HG03469 (cell line): Measurements from ENCODE around the gene OOSP4A.
"Not testable (repeated sequence)": the region's sequence is repeated elsewhere in the genome, so short reads cannot be mapped to it uniquely, and the experiment has no call there.

Source experiments
- ATAC-seq: cut with Tn5 transposase; IDR thresholded peaks from one replicate; pipeline ENCODE4 v1.9.1; 2021; ENCODE audit warnings: mild to moderate bottlenecking, moderate library complexity, moderate number of reproducible peaks; ENCODE audit not compliant: unreplicated experiment

The OOSP4A gene

DNA sequence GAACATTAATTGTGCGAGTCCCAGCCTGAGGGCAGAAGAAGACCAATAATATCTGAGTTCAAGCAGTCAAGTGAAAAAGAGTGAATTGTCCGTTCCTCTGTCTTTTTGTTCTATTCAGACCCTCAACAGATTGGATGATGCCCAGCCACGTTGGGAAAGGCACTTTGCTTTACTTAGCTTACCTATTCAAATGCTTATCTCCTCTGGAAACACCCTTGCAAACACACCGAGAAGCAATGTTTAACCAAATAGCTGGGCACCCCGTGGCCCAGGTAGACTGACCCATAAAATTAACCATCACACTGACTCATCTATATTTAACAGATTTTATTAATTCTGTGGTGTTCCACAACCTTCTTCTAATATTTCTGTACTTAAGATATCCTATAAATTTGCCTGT lies 9.3 kb downstream of the OOSP4A start:
- ATAC-seq: no peak

DNA sequence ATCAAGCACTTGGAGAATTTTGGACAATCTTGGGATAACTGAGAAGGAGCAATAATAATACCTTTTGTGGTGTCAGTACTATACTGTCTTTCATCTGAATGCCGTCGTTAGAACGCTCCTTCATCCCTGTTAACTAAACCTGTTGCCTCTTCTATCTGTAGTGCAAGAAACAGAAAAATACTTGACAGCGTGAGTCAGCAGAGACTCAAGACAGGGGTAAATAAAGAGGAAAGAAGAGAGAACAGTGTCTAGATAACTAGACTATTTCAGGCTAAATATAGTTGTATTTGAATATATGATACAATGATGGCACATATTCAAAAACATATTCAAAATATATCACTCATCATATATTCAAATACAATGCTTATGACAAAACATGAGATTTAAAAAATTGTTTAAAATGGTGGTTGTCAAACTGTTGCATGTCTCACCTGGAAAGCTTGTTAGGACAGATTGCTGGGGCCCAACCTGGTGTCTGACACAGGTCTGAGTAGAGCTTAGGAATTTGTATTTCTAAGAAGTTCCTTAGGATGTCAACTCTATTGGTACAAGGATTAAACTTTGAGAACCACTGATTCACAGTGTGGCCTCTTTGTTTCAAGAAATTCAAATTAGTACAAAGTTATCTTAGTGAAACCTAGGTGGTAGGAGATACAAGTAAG lies 17.4 kb downstream of the OOSP4A start:
- no peak for ATAC-seq

DNA sequence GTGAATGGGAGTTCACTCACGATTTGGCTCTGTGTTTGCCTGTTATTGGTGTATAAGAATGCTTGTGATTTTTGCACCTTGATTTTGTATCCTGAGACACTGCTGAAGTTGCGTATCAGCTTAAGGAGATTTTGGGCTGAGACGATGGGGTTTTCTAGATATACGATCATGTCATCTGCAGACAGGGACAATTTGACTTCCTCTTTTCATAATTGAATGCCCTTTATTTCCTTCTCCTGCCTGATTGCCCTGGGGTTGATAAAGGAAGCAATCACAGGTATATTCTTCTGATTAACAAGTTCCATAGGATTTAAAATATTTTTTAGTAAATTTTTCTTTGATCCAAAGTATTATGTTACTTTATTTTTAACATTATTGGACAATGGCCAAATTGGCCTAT lies 18.2 kb downstream of the OOSP4A start:
- not testable (repeated sequence) for ATAC-seq

DNA sequence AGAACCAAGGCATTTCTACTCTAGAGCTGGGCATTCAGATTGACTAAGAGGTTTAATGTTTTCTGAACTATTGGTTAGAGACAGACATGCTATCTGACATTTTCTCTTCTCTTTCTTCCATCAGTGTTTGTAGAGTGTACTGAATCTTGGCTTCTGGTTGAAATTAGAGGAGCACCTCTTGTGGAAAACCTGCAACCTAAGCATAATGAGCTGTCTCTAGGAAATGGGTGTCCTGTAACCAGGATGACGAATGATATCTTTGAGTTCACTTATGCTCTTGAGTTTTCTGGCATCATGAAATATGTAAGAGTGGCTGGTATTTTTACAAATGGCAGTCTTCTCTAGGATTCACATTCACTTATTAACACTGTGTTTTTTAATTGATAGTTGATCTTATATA lies 19.4 kb downstream of the OOSP4A start:
- no peak for ATAC-seq

DNA sequence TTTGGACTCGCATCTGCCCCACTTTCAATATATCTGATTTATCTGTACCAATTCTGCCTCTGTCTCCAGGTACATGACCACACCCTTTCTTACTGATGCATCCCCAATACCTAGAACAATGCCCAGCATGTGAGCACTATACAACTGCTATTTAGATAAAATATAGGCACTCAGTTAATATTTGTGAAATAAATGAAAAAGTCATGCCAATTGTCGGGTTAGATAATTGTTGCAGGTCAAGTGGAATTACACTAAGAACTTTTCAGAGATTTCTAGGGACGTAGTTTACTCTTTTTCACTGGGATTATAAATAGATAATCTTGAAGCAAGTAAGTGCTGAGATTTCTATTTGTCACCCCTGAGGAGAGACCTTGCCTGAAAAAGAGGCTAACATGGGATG lies 20.5 kb downstream of the OOSP4A start:
- ATAC-seq: no peak

DNA sequence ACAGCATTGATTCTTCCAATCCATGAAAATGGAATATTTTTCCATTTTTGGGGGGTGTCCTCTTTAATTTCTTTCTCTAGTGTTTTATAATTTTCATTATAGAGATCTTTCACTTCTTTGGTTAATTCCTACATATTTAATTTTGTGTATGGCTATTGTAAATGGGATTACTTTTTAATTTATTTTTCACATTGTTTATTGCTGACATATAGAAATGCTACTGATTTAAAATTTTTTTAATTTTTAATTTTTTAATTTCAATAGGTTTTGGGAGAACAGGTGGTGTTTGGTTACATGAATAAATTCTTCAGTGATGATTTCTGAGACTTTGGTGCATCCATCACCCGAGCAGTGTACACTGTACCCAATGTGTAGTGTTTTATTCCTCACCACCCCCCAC lies 26.6 kb downstream of the OOSP4A start:
- ATAC-seq: no peak

DNA sequence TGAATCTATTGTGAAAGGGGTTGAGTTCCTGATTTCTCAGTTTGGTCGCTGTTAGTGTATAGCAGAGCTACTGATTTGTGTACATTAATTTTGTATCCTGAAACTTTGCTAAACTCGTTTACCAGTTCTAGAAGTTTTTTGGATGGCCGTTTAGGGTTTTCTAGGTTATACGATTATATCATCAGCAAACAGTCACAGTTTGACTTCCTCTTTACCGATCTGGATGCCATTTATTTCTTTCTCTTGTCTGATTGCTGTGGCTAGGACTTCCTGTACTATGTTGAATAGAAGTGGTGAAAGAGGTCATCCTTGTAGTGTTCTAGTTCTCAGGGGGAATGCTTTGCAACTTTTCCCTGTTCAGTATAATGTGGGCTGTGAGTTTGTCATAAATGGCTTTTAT lies 28.6 kb downstream of the OOSP4A start:
- ATAC-seq: no peak

DNA sequence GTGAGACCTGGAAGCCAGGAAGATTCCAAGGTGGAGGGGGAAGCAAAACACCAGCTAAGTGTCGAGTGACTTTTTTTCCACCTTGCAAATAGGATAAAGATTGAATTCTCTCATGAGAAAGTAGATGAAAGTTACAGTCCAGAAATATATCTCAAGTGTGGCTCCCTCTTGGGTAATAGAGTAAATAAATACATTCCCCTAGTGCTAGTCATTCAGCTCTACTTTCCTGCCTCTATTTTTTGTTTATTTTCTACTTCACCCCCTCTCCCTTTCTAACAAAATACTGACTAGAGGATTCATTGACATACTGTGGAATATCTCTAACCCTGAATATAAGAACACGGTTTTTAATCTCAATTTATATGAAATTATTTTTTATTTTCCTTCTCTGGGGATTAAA lies 34.0 kb downstream of the OOSP4A start:
- no peak for ATAC-seq

DNA sequence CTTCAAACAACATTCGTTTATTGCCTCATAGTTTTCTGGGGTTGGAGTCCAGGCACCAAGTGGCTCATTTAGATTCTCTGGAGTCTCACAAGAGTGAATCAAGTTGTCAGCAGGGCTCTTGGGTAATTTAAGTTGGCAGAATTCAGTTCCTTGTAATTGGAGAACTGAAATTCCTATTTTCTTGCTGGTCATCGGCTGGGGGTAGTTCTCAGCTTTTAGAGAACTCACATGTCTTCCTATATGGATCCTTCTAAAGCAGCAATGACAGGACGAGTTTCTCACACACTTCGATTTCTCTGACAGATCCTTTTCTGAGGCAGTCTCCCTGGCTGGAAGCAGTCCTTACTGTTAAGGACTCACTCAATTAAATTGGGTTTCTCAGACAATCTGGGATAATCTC lies 35.9 kb downstream of the OOSP4A start:
- no peak for ATAC-seq

DNA sequence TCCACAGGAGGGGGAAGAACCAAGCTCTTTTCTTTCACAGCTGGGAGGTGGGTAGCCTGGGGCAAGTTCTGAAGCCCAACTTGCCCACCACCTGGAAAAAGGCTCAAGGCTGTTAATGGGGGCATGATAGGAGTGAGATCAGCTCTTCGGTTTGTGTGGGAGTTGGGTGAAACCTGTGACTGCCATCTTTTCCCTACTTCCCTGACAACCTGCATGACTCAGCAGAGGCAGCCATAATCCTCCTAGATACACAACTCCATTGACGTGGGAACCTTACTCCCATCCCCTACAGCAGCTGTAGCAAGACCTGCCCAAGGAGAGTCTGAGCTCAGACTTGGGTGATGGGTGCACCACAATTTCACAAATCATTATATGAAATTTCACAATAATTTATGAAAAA lies 39.9 kb downstream of the OOSP4A start:
- ATAC-seq: no peak

DNA sequence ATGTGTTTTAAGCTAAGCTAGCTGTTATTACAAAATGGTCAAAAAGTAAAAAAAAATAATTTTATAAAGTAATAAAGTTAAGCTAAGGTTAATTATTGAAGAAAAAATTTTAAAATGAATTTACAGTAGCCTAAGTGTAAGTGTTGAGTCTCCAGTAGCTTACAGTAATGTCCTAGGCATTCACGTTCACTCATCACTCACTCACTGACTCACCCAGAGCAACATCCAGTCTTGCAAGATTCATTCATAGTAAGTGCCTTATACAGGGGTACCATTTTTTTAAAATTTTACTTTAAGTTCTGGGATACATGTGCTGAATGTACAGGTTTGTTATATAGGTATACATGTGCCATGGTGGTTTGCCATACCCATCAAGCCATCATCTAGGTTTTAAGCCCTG lies 41.5 kb downstream of the OOSP4A start:
- no peak for ATAC-seq

DNA sequence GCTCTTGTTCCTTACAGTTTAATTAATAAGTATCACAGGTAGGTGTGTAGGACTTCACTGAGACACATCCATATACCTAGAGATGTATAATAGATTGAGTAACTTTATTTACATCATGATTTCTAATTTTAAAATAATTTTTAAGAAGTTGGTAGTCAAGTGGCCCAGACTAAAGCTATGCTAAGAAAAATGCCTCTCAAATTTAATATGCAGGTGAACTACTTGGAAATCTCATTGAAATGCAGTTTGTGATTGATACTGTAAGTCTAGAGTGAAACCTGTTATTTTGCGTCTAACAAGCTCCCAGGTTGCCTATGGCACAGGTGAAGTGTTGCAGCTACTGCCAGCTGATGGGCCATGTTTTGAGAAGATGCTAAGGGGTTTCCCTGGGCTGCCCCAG lies 53.0 kb downstream of the OOSP4A start, which contains the start of gene OOSP4B:
TSS of gene OOSP4B (plus strand) at position 301 of the 400 bp plus-strand sequence.
- no peak for ATAC-seq

DNA sequence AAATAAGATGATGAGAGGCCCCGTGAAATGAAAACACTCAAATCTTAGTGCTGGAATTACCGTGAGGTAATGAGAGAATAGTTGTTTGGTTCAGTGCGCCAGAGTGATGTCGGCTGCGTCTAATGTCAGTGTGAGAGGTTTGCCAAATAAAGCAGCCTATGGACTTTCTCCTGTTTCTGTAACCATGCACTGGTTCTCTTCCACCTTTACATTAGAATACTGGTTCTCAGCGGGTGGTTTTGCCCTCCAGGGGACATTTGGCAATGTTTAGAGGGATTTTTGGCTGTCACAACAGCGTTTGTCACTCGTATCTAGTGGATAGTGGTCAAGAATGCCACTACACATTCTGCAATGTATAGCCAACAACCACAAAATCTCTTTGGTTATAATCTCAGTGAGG lies 54.2 kb downstream of the OOSP4A start:
- ATAC-seq: no peak
